Keratinocyte (primary cell): Measurements from ENCODE around the gene NELL1. TPM values are rescaled to one million over a fixed set of nuclear protein-coding genes. Genes with fewer than 3 reads are reported as not detected.
A peak's percentile ranks its signal among the peaks of the same experiment; 100 is the strongest.

Experiments
- DNase-seq: peaks from one replicate; pipeline ENCODE4 v3.0.0-alpha.2; 2011; ENCODE audit warnings: low read depth, missing footprints, low spot score
- FAIRE-seq: peaks from 2 replicates; lab custom pipeline; 2011; peaks lifted over from hg19 to GRCh38; lab: Jason Lieb, UNC
- H2AFZ ChIP-seq: 2 replicates; pipeline ENCODE4 v1.6.0; 2012; ENCODE audit warnings: low read length, control low read depth, inconsistent platforms; ENCODE audit not compliant: control insufficient read depth
- H3K27ac ChIP-seq: 2 replicates; pipeline ENCODE4 v1.5.1; 2011; ENCODE audit warnings: low read length; ENCODE audit not compliant: control insufficient read depth, insufficient read depth
- H3K27me3 ChIP-seq: 3 replicates; pipeline ENCODE4 v1.6.0; 2011; ENCODE audit warnings: low read length; ENCODE audit not compliant: control insufficient read depth, insufficient read depth; ENCODE audit errors: extremely low read depth
- H3K36me3 ChIP-seq, 2 experiments: 2 replicates in 1 of 2; 3 replicates in 1 of 2; pipeline ENCODE4 v1.5.1; 2011; ENCODE audit warnings: low read length in 2 of 2, mild to moderate bottlenecking in 1 of 2; ENCODE audit not compliant: control insufficient read depth in 2 of 2, insufficient read depth in 2 of 2; ENCODE audit errors: extremely low read depth in 1 of 2
- H3K4me1 ChIP-seq: 3 replicates; pipeline ENCODE4 v1.5.1; 2011; ENCODE audit warnings: low read length; ENCODE audit not compliant: control insufficient read depth, insufficient read depth; ENCODE audit errors: extremely low read depth
- H3K4me2 ChIP-seq: 3 replicates; pipeline ENCODE4 v1.6.0; 2011; ENCODE audit warnings: low read depth, low read length; ENCODE audit not compliant: control insufficient read depth, insufficient read depth; ENCODE audit errors: extremely low read depth
- H3K4me3 ChIP-seq, 3 experiments: fragments of 200-600 bp in 1 of 3; sonication (generic) in 1 of 3; 2 replicates in 2 of 3; 3 replicates in 1 of 3; pipeline ENCODE4 v1.5.1; 2011 to 2016; ENCODE audit warnings: low read length in 3 of 3, mild to moderate bottlenecking in 3 of 3, control low read depth in 2 of 3, inconsistent platforms in 1 of 3, low read depth in 1 of 3, mixed read lengths in 1 of 3, mixed run types in 1 of 3, moderate library complexity in 1 of 3; ENCODE audit not compliant: control insufficient read depth in 2 of 3, insufficient read depth in 2 of 3; ENCODE audit errors: extremely low read depth in 1 of 3
- H3K79me2 ChIP-seq: 2 replicates; pipeline ENCODE4 v1.6.0; 2012; ENCODE audit warnings: low read length; ENCODE audit not compliant: control insufficient read depth, insufficient read depth
- H3K9ac ChIP-seq: 3 replicates; pipeline ENCODE4 v1.6.0; 2011; ENCODE audit warnings: low read length; ENCODE audit not compliant: control insufficient read depth, insufficient read depth; ENCODE audit errors: extremely low read depth
- H3K9me1 ChIP-seq: 3 replicates; pipeline ENCODE4 v1.6.0; 2011; ENCODE audit warnings: low read length; ENCODE audit not compliant: control insufficient read depth, insufficient read depth; ENCODE audit errors: extremely low read depth
- H3K9me3 ChIP-seq: 2 replicates; pipeline ENCODE4 v1.5.1; 2012; ENCODE audit warnings: low read depth, low read length; ENCODE audit not compliant: control insufficient read depth
- H4K20me1 ChIP-seq: 3 replicates; pipeline ENCODE4 v1.6.0; 2011; ENCODE audit warnings: low read length; ENCODE audit not compliant: control insufficient read depth, insufficient read depth; ENCODE audit errors: extremely low read depth
- EZH2 ChIP-seq: IDR thresholded peaks from one replicate; pipeline ENCODE4 v1.6.1; 2012; ENCODE audit warnings: inconsistent platforms, mild to moderate bottlenecking, low read length, moderate library complexity
- dilution Hi-C: fragments of 300-500 bp; cut with MboI; formaldehyde crosslinking; loops from one replicate; pipeline ENCODE4 v1.7.0; 2020; ENCODE audit warnings: low sequenced_read_pairs; ENCODE audit not compliant: extremely low pct_ligation_motif_present
- polyA minus RNA-seq, 3 experiments: library from RNA; depleted of rRNA, polyadenylated mRNA; stranded (reverse); fragments of >200 nt; gene quantifications; 1 replicate in 1 of 3; 2 replicates in 1 of 3; 3 replicates in 1 of 3; pipeline ENCODE4 v1.2.3, GENCODE V29; 2011
- polyA plus RNA-seq, 5 experiments: library from polyadenylated mRNA; depleted of rRNA in 3 of 5; stranded (reverse) in 3 of 5; stranded (forward) in 1 of 5; unstranded in 1 of 5; fragments of >200 nt; gene quantifications; 1 replicate in 1 of 5; 2 replicates in 3 of 5; 3 replicates in 1 of 5; pipeline versions ENCODE4 v1.2.1 to v1.2.3, GENCODE V29; 2011 to 2012; ENCODE audit warnings: missing spikeins in 2 of 5, low read depth in 1 of 5, low replicate concordance in 1 of 5
- TF ChIP-seq, protein P1 (sequence below), 3 experiments: IDR thresholded peaks in 1 of 3; conservative IDR thresholded peaks in 1 of 3; optimal IDR thresholded peaks in 1 of 3; 2 replicates in 2 of 3; 3 replicates in 1 of 3; pipeline versions ENCODE3 to v1.5.1; 2011; ENCODE audit warnings: low read length in 3 of 3, mild to moderate bottlenecking in 3 of 3, moderate library complexity in 2 of 3, control low read depth in 1 of 3, inconsistent platforms in 1 of 3; ENCODE audit not compliant: insufficient read depth in 2 of 3; ENCODE audit errors: extremely low read depth in 1 of 3

The NELL1 gene
- polyA plus RNA-seq (not detected in 3 replicates), polyA minus RNA-seq (0.07 TPM in 1 of 3 replicates, not detected in the others)
- not detected for polyA plus RNA-seq (2011; ENCODE audit: low read depth)
- polyA plus RNA-seq (2011; cell fraction: cytosol; rRNA removed), result not detected in 2 replicates
- polyA plus RNA-seq (2011; cell fraction: nucleus; rRNA removed), result not detected in 2 replicates
- not detected in 2 replicates for polyA plus RNA-seq (2012; ENCODE audit: low replicate concordance)
- polyA minus RNA-seq (2011; cell fraction: cytosol; rRNA and poly(A)+ RNA removed), result not detected
- not detected in 2 replicates for polyA minus RNA-seq (2011; cell fraction: nucleus; rRNA and poly(A)+ RNA removed)

- no peaks in the 10 kb centered on the region for H3K9me1 ChIP-seq
- peaks cover 53% of the 10 kb centered on the region for H3K27me3 ChIP-seq
- H3K4me2 ChIP-seq, result peak within 1 kb of the TSS; percentile 23
- FAIRE-seq (no peak), DNase-seq (no peak)
- H3K36me3 ChIP-seq, result no peaks in the 10 kb centered on the region
- no peak within 1 kb of the TSS for H2AFZ ChIP-seq
- TF ChIP-seq, protein P1, sequence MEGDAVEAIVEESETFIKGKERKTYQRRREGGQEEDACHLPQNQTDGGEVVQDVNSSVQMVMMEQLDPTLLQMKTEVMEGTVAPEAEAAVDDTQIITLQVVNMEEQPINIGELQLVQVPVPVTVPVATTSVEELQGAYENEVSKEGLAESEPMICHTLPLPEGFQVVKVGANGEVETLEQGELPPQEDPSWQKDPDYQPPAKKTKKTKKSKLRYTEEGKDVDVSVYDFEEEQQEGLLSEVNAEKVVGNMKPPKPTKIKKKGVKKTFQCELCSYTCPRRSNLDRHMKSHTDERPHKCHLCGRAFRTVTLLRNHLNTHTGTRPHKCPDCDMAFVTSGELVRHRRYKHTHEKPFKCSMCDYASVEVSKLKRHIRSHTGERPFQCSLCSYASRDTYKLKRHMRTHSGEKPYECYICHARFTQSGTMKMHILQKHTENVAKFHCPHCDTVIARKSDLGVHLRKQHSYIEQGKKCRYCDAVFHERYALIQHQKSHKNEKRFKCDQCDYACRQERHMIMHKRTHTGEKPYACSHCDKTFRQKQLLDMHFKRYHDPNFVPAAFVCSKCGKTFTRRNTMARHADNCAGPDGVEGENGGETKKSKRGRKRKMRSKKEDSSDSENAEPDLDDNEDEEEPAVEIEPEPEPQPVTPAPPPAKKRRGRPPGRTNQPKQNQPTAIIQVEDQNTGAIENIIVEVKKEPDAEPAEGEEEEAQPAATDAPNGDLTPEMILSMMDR (optimal IDR thresholded peaks at IDR 0.05 in 1 of 3, IDR thresholded peaks at IDR 0.05 in 1 of 3, conservative IDR thresholded peaks at IDR 0.05 in 1 of 3; ENCODE audit: extremely low read depth in 1 of 3, insufficient read depth in 2 of 3, low read length in 3 of 3), result no peak
- peak; percentile 91 for TF ChIP-seq EZH2
- no peak within 1 kb of the TSS for H3K27ac ChIP-seq
- dilution Hi-C loops, result no loop called here
- no peak within 1 kb of the TSS for H3K9ac ChIP-seq
- no peak within 1 kb of the TSS for H3K4me3 ChIP-seq
- H4K20me1 ChIP-seq, result no peaks in the 10 kb centered on the region
- no peaks in the 10 kb centered on the region for H3K4me1 ChIP-seq
- no peaks in the 10 kb centered on the region for H3K79me2 ChIP-seq
- no peaks in the 10 kb centered on the region for H3K9me3 ChIP-seq
These were observed at the start of gene NELL1 for GRCh38 chr11:20668844-20669819. NELL1 (plus strand) TSS chr11:20669586.

DNA sequence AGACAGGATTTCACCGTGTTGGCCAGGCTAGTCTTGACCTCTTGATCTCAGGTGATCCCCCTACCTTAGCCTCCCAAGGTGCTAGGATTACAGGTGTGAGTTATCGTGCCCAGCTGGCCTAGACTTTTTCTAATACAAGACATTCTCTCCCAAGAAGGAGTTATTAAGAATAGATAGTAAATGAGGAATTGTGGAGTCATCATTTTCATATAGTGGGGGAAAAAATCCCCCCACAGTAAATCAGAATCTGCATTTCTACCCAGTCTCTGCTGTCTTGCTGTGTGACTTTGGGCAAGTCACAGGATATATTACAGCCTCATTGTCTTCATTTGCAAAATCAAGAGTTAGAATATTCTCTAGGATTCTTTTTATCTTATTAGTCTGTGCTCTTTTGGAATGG lies 48.4 kb upstream of the NELL1 start:
- FAIRE-seq, result no peak
- dilution Hi-C loops, result loop anchor here (25.0 kb wide), 1 partner anchor 109 kb away; no protein-coding TSS in a partner anchor

More for the DNA sequence above, 48.4 kb upstream of the NELL1 start:
- Histone ChIP-seq H3K36me3 (no peaks in the 10 kb centered on the region), H3K9me3 (no peaks in the 10 kb centered on the region), H3K4me3 (no peak overlapping the region), H3K4me1 (no peaks in the 10 kb centered on the region), H3K27ac (no peak overlapping the region), H3K79me2 (no peaks in the 10 kb centered on the region), H2AFZ (no peak overlapping the region), H3K27me3 (peaks cover 3% of the 10 kb centered on the region), H3K4me2 (no peak overlapping the region), H3K9ac (no peak overlapping the region), H4K20me1 (no peaks in the 10 kb centered on the region), H3K9me1 (no peaks in the 10 kb centered on the region)
- DNase-seq, result no peak
- no peak for TF ChIP-seq EZH2
- TF ChIP-seq, protein P1 (optimal IDR thresholded peaks at IDR 0.05 in 1 of 3, IDR thresholded peaks at IDR 0.05 in 1 of 3, conservative IDR thresholded peaks at IDR 0.05 in 1 of 3; ENCODE audit: extremely low read depth in 1 of 3, insufficient read depth in 2 of 3, low read length in 3 of 3), result no peak
